Rectal smooth muscle tissue (tissue), 1 donor: ENCODE measurements around the gene RAB7A.

Experiments
- H3K27ac ChIP-seq: one replicate; pipeline ENCODE4 v1.7.0; 2013; ENCODE audit warnings: low read depth, low read length, inconsistent platforms
- H3K27me3 ChIP-seq: one replicate; pipeline ENCODE4 v1.7.0; 2013; ENCODE audit warnings: low read length; ENCODE audit not compliant: control insufficient read depth, insufficient read depth
- H3K36me3 ChIP-seq: one replicate; pipeline ENCODE4 v1.7.0; 2013; ENCODE audit warnings: low read length; ENCODE audit not compliant: control insufficient read depth, insufficient read depth
- H3K4me1 ChIP-seq: one replicate; pipeline ENCODE4 v1.7.0; 2013; ENCODE audit warnings: low read length; ENCODE audit not compliant: control insufficient read depth, insufficient read depth
- H3K4me3 ChIP-seq: one replicate; pipeline ENCODE4 v1.7.0; 2013; ENCODE audit warnings: low read length
- H3K9ac ChIP-seq: one replicate; pipeline ENCODE4 v1.7.0; 2013; ENCODE audit warnings: low read length

Gene RAB7A

DNA sequence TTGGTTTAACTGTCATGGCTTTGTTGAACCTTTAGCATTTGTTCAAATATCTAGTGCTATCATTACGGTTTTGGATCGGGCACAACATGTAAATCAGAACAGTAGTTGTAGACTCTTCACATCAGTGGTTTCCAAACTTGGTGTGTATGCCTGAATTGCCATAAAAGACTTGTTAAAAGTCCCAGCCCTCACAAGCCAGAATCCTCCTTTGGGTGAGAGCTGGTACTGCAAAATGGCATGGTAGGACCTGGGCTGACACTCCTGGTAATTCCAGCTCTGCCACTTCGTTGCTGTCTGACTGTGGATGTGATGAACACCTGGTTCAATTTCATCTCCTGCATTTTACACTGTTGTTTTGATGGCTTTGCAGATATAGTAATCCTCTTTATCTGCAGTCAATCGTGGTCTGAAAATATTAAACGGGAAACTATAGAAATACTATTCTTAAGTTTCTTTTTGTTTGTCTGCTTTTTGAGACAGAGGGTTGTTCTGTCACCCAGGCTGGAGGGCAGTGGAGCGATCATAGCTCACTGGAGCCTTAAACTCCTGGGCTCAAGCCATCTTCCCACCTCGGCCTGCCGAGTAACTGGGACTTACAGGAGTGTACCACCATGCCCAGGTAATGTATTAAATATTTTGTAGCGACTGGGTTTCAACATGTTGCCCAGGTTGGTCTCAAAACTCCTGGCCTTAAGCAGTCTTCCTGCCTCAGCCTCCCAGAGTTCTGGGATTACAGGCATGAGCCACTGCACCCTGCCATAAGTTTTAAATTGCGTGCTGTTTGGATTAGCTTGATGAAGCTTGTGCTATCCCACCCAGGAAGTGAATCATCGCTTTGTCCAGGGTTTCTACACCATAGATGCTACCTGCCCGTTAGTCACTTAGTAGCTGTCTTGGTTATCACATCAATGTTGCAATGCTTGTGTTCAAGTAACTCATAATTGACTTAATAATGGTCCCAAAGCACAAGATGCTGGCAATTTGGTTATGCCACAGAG lies 61.6 kb downstream of the RAB7A start:
- no peaks in the 10 kb centered on the region for H3K36me3 ChIP-seq
- H3K4me1 ChIP-seq, result peaks cover 4% of the 10 kb centered on the region
- H3K9ac ChIP-seq, result no peak overlapping the region
- no peak overlapping the region for H3K27ac ChIP-seq
- no peaks in the 10 kb centered on the region for H3K27me3 ChIP-seq
- no peak overlapping the region for H3K4me3 ChIP-seq

DNA sequence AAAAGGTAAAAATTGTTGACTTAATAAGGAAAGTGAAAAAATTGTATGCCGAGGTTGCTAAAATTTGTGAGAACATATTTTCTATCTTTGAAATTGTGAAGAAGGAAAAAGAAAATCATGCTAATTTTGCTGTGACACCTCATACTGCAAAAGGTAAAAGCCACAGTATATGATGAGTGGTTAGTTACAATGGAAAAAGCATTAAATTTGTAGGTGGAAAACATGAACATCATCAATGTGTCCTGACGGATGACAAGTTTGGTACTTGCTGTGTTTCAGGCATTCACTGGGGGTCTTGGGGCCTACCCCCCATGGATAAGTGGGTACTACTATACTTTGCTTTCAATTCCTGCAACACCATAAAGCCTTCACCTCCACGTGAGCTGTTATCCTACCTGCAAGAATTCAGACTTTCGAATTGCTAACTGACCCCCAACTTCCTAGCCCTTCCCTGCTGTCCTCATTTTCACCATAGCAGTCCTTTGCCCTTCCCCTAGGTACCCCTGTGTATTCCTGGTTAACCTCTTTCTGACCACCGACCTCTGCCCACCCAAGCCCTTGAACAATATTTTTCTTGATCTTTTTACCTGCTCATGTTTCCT lies 62.4 kb downstream of the RAB7A start:
- no peak overlapping the region for H3K9ac ChIP-seq
- no peak overlapping the region for H3K27ac ChIP-seq
- no peak overlapping the region for H3K4me3 ChIP-seq
- H3K4me1 ChIP-seq, result peaks cover 4% of the 10 kb centered on the region
- H3K36me3 ChIP-seq, result no peaks in the 10 kb centered on the region
- no peaks in the 10 kb centered on the region for H3K27me3 ChIP-seq

DNA sequence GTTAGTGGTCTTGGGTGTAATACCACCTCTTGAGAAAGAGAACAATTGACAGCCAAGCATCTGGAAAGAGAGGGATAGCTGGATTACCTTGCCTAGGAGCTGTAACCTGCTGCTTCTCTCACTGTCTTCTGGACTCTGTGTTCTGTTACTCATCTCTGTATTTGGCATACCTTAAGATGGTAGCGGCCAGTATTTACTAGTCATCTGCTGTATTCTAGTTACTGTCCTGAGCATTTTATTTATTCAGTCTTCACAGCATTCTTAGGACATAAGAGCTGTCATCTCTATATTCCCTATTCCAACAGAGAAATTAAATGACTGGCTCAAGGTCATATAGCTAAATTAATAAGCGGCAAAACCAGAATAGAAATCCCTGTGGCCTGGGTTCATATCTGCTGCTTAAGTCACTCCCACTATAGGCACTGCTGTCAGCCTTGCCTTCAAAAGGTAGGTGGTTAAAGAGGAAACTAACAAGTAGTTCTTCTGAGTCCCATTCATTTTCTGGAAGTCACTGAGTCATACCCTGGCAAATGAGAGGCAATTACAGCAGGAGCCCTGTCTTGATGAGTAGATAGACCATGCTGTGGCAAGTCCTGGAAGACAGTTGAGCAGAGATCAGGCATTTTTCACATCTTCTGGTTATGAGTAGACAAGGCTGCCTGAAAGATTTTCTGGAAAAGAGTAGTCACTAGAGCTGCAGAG lies 68.2 kb downstream of the RAB7A start:
- Histone ChIP-seq H3K9ac (no peak overlapping the region), H3K4me3 (no peak overlapping the region), H3K36me3 (peaks cover 7% of the 10 kb centered on the region), H3K27ac (no peak overlapping the region), H3K4me1 (peaks cover 9% of the 10 kb centered on the region), H3K27me3 (no peaks in the 10 kb centered on the region)

DNA sequence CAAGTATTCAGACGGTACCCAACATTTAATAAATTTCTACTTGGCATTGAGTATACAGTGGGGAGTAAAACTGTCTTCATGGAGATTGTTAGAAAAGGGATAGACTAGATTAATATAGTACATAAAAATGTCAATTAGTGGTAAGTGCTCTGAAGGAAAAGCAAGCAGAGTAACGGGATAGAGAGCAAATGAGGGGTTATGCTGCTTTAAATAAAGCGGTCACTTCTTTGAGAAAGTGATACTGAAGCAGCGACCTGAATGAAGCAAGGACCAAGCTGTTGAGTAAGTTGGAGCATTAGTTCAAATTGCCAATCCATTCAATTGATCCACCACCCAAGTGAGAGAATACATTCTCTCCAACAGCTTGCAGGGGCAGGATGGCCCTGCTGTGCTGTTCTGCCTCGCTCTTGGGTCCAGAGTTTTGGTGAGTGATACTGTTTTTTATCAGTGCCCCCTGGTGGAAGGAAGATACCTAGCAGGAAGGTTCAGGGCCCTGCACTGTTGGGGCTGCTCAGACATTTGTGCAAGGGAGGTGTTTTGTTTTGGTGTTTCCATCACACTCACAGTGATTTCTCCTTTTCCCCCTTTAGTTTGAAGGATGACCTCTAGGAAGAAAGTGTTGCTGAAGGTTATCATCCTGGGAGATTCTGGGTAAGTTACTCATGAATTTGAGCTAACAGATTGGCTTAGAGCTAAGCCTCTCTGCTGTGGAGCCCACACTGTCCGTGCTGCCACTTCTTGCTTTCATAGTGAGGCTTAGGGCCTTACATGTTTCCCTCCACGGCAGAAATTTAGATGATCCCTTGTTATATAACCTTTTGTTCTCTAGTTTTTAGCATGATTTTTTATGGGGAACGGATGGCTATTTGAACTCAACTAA lies 69.0 kb downstream of the RAB7A start:
- Histone ChIP-seq H3K4me3 (no peak overlapping the region), H3K36me3 (peaks cover 12% of the 10 kb centered on the region), H3K27ac (peak overlapping the region; percentile 57), H3K9ac (no peak overlapping the region), H3K4me1 (peaks cover 9% of the 10 kb centered on the region), H3K27me3 (no peaks in the 10 kb centered on the region)

DNA sequence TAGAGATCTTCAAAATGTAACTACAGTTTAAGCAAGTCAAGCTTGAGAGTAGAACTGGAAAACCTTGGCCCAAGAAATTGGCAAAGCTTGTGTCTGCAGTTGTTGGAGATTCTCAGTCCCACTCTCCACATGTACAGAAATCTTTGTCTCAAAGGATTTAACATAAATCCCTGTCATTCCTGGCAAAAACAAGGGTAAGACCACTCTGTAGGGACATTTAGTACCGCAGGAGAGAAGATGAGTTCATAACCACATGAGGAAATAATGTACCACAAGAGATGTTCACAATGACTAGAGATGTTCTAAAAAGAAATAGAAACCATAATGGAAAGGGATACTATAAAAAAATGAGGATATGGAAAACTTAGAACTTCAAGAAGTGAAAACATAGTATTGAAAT lies 73.7 kb downstream of the RAB7A start:
- H3K9ac ChIP-seq, result no peak overlapping the region
- no peak overlapping the region for H3K4me3 ChIP-seq
- peaks cover 12% of the 10 kb centered on the region for H3K4me1 ChIP-seq
- H3K36me3 ChIP-seq, result peaks cover 15% of the 10 kb centered on the region
- H3K27ac ChIP-seq, result no peak overlapping the region
- H3K27me3 ChIP-seq, result no peaks in the 10 kb centered on the region

DNA sequence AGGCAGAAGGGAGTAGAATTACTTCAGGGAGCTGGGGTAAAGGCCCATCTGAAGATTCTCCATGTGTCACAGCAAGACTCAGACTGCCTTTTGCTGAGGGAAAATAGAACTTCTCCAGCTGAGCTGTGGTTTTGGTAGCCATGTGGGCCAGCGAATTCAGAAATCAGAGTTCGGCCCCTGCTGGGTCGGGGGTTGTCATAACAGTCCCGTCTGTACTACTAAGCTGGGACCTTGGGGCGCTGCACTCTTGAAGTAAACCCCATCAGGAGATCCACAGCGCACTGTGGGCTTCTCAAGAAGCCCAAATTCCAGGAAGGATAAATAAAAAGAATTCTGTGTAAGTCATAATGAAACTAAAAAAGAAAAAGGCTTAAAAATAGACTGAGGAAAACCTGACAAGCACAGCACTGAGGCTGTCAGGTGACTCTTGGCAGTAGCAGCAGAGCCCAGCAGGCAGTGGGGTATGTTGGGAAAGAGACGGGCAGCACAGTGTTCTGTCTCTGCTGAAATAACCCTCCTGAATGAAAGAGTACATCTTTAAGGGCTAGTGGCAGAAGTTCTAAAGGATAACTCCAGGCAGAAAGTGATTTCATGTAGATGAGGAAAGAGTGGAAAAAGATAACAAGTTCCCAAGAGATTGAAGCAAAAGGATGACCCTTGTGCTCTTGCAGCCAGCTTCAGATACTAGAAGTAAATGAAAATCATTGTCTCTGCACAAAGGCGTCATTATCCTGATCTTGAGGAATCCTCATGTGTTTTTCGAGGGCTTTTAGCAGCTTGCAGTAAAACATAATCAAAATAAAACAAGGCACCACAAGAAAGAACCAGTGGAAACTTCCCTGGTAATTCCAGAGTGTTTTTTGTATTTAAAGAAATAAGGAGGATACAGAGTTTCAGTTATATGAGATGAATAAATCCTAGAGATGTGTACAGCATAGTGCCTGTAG lies 74.5 kb downstream of the RAB7A start:
- Histone ChIP-seq H3K36me3 (peaks cover 15% of the 10 kb centered on the region), H3K9ac (no peak overlapping the region), H3K27ac (no peak overlapping the region)

DNA sequence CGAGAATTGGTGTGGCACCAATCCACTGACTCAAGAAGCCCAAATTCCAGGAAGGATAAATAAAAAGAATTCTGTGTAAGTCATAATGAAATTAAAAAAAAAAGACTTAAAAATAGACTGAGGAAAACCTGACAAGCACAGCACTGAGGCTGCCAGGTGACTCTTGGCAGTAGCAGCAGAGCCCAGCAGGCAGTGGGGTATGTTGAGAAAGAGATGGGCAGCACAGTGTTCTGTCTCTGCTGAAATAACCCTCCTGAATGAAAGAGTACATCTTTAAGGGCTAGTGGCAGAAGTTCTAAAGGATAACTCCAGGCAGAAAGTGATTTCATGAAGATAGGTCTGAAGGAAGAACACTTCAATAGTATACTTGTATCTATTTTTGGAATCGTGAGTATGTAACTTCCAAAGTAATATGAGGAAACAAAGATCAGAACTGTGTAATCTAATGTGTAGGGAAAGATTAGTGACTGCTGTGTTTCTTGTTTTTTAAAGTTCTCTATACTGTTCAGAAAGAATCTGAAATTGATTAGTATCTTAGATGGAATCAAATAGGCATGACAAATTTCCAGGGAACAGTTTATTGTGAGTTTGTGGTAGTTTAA lies 75.9 kb downstream of the RAB7A start:
- Histone ChIP-seq H3K4me1 (peaks cover 11% of the 10 kb centered on the region), H3K36me3 (peaks cover 22% of the 10 kb centered on the region), H3K9ac (no peak overlapping the region)

More for the DNA sequence above, 74.5 kb downstream of the RAB7A start:
- no peak overlapping the region for H3K4me3 ChIP-seq
- peaks cover 11% of the 10 kb centered on the region for H3K4me1 ChIP-seq
- no peaks in the 10 kb centered on the region for H3K27me3 ChIP-seq

DNA sequence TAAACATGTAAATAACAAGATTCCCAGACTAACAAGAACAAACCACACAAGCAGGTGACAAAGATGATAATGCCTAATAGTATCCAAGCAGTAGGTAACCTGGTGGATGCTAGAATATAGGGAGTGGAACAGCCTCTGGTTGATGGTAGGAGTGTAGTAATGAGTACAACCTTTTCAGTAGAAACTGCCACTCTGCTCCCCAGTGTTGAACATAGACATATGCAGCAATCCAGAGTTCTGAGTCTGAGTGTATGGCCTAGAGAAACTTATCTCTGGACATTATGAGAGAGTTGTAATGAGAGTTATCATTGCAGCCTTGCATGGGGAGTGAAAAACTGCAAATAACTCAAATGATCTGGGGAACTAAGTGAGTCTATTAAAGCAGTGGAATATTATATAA lies 77.3 kb downstream of the RAB7A start:
- H3K36me3 ChIP-seq, result peaks cover 25% of the 10 kb centered on the region
- no peaks in the 10 kb centered on the region for H3K27me3 ChIP-seq
- peaks cover 11% of the 10 kb centered on the region for H3K4me1 ChIP-seq
- no peak overlapping the region for H3K4me3 ChIP-seq
- no peak overlapping the region for H3K9ac ChIP-seq
- no peak overlapping the region for H3K27ac ChIP-seq

More for the DNA sequence above, 75.9 kb downstream of the RAB7A start:
- Histone ChIP-seq H3K4me3 (no peak overlapping the region), H3K27me3 (no peaks in the 10 kb centered on the region), H3K27ac (no peak overlapping the region)

DNA sequence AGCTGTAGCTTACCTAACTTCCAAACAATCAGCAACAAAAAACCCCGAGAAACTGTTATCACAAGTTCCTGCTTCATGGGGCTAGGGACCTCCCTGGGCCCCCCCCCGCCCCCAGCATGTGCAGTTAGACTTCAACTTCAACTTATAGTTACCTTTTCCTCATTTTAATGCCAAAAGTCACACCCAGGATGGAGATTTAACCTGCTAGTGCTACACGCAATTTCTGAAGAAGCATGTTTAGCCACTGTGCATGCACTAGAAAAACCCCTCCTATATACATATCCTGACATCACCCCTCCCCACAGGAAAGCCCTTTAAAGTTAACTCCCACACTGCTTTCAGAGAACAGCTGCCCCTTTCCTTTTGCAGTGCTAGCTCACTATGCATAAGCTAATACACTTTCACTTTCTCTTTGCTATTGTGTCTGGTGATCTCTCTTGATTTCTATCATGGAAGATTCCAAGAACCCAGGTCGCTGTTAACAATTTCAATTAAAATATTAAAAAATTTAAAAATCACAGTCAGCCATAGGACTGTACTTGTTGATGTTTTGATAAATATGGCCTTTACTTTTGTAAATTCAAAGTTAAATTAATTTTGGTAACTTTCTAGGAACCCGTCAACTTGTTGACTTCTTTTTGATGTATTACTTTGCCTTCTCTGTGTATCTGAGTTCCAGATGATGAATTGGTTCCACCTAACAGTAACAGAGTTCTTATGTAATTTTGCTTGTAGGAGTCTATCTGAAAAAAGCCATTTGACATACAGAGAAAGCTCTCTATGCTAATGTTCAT lies 78.2 kb downstream of the RAB7A start:
- Histone ChIP-seq H3K36me3 (peaks cover 28% of the 10 kb centered on the region), H3K9ac (no peak overlapping the region), H3K4me3 (peak overlapping the region; percentile 26), H3K27ac (no peak overlapping the region), H3K27me3 (no peaks in the 10 kb centered on the region), H3K4me1 (peaks cover 11% of the 10 kb centered on the region)

DNA sequence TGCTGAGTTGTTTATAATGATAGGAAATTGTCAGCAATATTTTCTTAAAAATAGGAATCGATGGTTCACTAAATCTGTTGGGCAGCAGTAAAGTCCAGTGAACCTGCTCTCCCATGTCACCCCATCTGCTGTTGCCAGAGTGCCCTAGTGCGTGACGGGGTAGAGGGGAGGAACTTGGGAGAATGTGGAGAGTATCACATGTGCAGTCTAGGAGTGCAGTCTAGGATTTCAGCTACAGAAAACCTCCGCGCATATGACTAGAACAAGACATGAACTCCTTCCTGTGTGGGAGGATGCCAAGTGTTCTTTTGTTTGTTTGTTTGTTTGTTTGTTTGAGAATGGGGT lies 78.8 kb downstream of the RAB7A start:
- Histone ChIP-seq H3K36me3 (peaks cover 23% of the 10 kb centered on the region), H3K4me3 (no peak overlapping the region)

More for the DNA sequence above, 78.8 kb downstream of the RAB7A start:
- Histone ChIP-seq H3K4me1 (peaks cover 11% of the 10 kb centered on the region), H3K27me3 (no peaks in the 10 kb centered on the region), H3K9ac (no peak overlapping the region), H3K27ac (no peak overlapping the region)
